Endodermal cell (in vitro differentiated cells): ENCODE results near the gene ATP5ME. TPM values are rescaled to one million over a fixed set of nuclear protein-coding genes. Genes with fewer than 3 reads are reported as not detected.

Source experiments
- DNase-seq: peaks from one replicate; pipeline ENCODE4 v3.0.0-alpha.2; 2017
- H3K27ac ChIP-seq: 2 replicates; pipeline ENCODE4 v1.5.1; 2013; ENCODE audit warnings: mild to moderate bottlenecking, low read depth, low read length, moderate library complexity
- H3K27me3 ChIP-seq: 2 replicates; pipeline ENCODE4 v1.6.1; 2013; ENCODE audit warnings: mild to moderate bottlenecking, low read length, moderate library complexity; ENCODE audit not compliant: insufficient read depth, control insufficient read depth, poor library complexity, severe bottlenecking
- H3K36me3 ChIP-seq: 2 replicates; pipeline ENCODE4 v1.7.0; 2013; ENCODE audit warnings: mild to moderate bottlenecking, low read length, moderate library complexity; ENCODE audit not compliant: control insufficient read depth, insufficient read depth
- H3K4me1 ChIP-seq: one replicate; pipeline ENCODE4 v1.7.0; 2013; ENCODE audit warnings: low read length; ENCODE audit not compliant: control insufficient read depth, insufficient read depth
- H3K4me3 ChIP-seq: 2 replicates; pipeline ENCODE4 v1.5.1; 2013; ENCODE audit warnings: mild to moderate bottlenecking, low read length, moderate library complexity
- H3K9ac ChIP-seq: 2 replicates; pipeline ENCODE4 v1.6.1; 2013; ENCODE audit warnings: mild to moderate bottlenecking, low read length, moderate library complexity; ENCODE audit not compliant: poor library complexity, severe bottlenecking; ENCODE audit errors: extremely low read depth
- H3K9me3 ChIP-seq: 2 replicates; pipeline ENCODE4 v1.6.1; 2013; ENCODE audit warnings: mild to moderate bottlenecking, low read length, moderate library complexity; ENCODE audit not compliant: control insufficient read depth
- H3K27ac Mint-ChIP-seq: 2 replicates; pipeline ENCODE4 v1.8.0; 2020; ENCODE audit warnings: mixed read lengths
- H3K27me3 Mint-ChIP-seq: 2 replicates; pipeline ENCODE4 v1.8.0; 2021; ENCODE audit warnings: mild to moderate bottlenecking, mixed read lengths; ENCODE audit not compliant: insufficient read depth
- H3K36me3 Mint-ChIP-seq: 2 replicates; pipeline ENCODE4 v1.8.0; 2020; ENCODE audit warnings: low read depth, mixed read lengths
- H3K4me1 Mint-ChIP-seq: 2 replicates; pipeline ENCODE4 v1.8.0; 2020; ENCODE audit warnings: mixed read lengths
- H3K4me3 Mint-ChIP-seq: 2 replicates; pipeline ENCODE4 v1.8.0; 2020; ENCODE audit warnings: mild to moderate bottlenecking, moderate library complexity, mixed read lengths
- H3K9me3 Mint-ChIP-seq: 2 replicates; pipeline ENCODE4 v1.8.0; 2020; ENCODE audit warnings: mild to moderate bottlenecking, mixed read lengths
- WGBS, 2 experiments: methylation state at CpG; one replicate each; pipeline versions ENCODE4 v1.1.5 to v1.1.7; 2013; ENCODE audit warnings: missing lambda C conversion rate in 2 of 2, mixed read lengths in 1 of 2; ENCODE audit not compliant: insufficient coverage in 1 of 2, insufficient read length in 1 of 2; 5-methylcytosine and 5-hydroxymethylcytosine counted together
- total RNA-seq, 2 donors: library from RNA; stranded (reverse); fragmentation: NEBNext Ultra II Directional in 1 of 2; extraction: Animal tissue kit (Norgen Biotek cat#: 25700) in 1 of 2; gene quantifications; 2 replicates in 1 of 2; 3 replicates in 1 of 2; pipeline ENCODE4 v1.2.1, GENCODE V29; 2021
- TF ChIP-seq, protein P1 (sequence below): fragments of 200-600 bp; sonication (generic); conservative IDR thresholded peaks from 2 replicates; pipeline ENCODE4 v1.5.0; 2021; ENCODE audit warnings: antibody characterized with exemption, mild to moderate bottlenecking

Gene ATP5ME
- total RNA-seq, 2 donors from 2014 or later = 407 to 456 TPM

DNA sequence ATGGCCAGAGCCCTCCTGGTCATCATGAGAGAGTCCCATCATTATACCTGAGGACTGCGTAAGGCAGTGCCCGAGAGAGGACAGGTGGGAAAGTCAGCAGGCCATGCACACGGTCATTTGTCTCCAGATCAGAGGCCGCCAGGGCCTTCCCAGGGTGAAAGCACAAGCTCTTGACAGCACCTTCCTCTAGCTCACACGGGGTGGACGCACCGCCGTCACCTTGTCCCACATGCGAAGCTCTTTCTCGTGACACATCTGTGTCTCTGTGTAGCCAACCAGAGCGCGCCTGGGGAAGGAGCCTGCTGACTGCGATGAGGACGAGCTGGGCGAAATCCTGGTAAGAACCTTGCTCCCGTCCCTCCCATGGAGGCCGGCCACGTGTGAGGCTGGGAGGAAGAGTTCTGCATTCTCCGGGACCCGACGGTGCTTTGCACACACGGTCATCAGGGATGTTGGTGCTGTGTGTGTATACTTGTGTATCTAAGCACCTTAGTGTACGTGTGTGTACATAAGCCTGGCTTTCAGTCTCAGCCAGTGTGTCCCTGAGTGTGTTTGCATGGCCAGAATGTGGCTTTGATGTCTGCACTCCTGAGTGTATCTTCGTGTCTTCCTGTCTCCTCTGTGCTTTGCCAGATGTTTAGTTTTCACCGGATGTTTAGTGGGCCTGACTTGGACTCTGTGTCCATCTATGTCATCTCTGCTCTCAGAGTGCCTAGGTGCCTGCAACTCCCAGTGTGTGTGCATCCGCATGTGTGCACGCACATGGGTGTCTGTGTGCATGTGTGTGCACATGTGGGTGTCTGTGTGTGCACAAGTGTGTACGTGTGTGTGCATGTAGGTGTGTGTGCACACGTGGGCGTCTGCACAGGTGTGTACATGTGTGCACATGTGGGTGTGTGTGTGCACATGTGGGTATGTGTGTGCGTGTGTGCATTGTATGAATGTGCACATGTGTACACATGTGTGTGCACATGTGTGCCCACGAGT lies 15.1 kb downstream of the ATP5ME start:
- WGBS, 2 experiments = 94% methylated on average over 31 to 32 of the region's 32 CpGs
- H3K27me3 Mint-ChIP-seq = no peaks in the 10 kb centered on the region
- peaks cover 7% of the 10 kb centered on the region for H3K36me3 Mint-ChIP-seq
- no peak overlapping the region for H3K9ac ChIP-seq
- no peak overlapping the region for H3K27ac ChIP-seq
- TF ChIP-seq, protein P1, sequence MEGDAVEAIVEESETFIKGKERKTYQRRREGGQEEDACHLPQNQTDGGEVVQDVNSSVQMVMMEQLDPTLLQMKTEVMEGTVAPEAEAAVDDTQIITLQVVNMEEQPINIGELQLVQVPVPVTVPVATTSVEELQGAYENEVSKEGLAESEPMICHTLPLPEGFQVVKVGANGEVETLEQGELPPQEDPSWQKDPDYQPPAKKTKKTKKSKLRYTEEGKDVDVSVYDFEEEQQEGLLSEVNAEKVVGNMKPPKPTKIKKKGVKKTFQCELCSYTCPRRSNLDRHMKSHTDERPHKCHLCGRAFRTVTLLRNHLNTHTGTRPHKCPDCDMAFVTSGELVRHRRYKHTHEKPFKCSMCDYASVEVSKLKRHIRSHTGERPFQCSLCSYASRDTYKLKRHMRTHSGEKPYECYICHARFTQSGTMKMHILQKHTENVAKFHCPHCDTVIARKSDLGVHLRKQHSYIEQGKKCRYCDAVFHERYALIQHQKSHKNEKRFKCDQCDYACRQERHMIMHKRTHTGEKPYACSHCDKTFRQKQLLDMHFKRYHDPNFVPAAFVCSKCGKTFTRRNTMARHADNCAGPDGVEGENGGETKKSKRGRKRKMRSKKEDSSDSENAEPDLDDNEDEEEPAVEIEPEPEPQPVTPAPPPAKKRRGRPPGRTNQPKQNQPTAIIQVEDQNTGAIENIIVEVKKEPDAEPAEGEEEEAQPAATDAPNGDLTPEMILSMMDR = no peak
- H3K4me3 ChIP-seq = no peak overlapping the region
- H3K9me3 Mint-ChIP-seq = no peaks in the 10 kb centered on the region
- H3K27ac Mint-ChIP-seq = no peak overlapping the region
- H3K4me1 ChIP-seq = no peaks in the 10 kb centered on the region
- no peaks in the 10 kb centered on the region for H3K36me3 ChIP-seq
- DNase-seq = peak; percentile 41
- H3K9me3 ChIP-seq = no peaks in the 10 kb centered on the region
- H3K4me3 Mint-ChIP-seq = no peak overlapping the region
- H3K4me1 Mint-ChIP-seq = no peaks in the 10 kb centered on the region
- H3K27me3 ChIP-seq = no peaks in the 10 kb centered on the region

- Mint-ChIP-seq H3K27me3 (no peaks in the 10 kb centered on the region), H3K4me1 (no peaks in the 10 kb centered on the region), H3K4me3 (no peak overlapping the region), H3K9me3 (no peaks in the 10 kb centered on the region), H3K36me3 (peaks cover 7% of the 10 kb centered on the region), H3K27ac (no peak overlapping the region)
- H3K4me1 ChIP-seq = no peaks in the 10 kb centered on the region
- H3K36me3 ChIP-seq = no peaks in the 10 kb centered on the region
- no peak overlapping the region for H3K4me3 ChIP-seq
- TF ChIP-seq, protein P1 = no peak
- WGBS, 2 experiments = 90 to 98% methylated on average over 8 to 27 of the region's 27 CpGs
- H3K9me3 ChIP-seq = no peaks in the 10 kb centered on the region
- H3K9ac ChIP-seq = no peak overlapping the region
- no peaks in the 10 kb centered on the region for H3K27me3 ChIP-seq
- DNase-seq = peak; percentile 48
- H3K27ac ChIP-seq = no peak overlapping the region
Measured at GRCh38 chr4:657834-658667, 16.0 kb downstream of the ATP5ME start.

DNA sequence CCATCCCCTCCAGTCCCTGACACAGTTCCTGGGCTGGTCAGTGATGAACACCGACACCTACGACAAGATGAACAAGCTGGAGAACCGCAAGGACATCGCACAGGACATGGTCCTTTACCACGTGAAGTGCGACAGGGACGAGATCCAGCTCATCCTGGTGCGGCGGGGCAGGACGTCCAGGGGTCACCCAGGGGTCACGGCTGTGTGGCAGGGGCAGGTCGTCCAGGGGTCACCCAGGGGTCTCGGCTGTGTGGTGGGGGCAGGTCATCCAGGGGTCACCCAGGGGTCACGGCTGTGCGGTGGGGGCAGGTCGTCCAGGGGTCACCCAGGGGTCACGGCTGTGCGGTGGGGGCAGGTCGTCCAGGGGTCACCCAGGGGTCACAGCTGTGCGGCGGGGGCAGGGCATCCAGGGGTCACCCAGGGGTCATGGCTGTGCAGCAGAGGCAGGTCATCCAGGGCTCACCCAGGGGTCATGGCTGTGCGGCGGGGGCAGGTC lies 16.7 kb downstream of the ATP5ME start:
- TF ChIP-seq, protein P1 = no peak
- no peak for DNase-seq
- Mint-ChIP-seq H3K4me1 (no peaks in the 10 kb centered on the region), H3K9me3 (no peaks in the 10 kb centered on the region), H3K27me3 (no peaks in the 10 kb centered on the region), H3K27ac (no peak overlapping the region), H3K4me3 (no peak overlapping the region), H3K36me3 (peaks cover 7% of the 10 kb centered on the region)
- no peak overlapping the region for H3K27ac ChIP-seq
- no peaks in the 10 kb centered on the region for H3K36me3 ChIP-seq
- no peaks in the 10 kb centered on the region for H3K27me3 ChIP-seq
- H3K9ac ChIP-seq = no peak overlapping the region
- H3K4me3 ChIP-seq = no peak overlapping the region
- 93 to 99% methylated on average over 15 to 23 of the region's 23 CpGs for WGBS, 2 experiments
- no peaks in the 10 kb centered on the region for H3K4me1 ChIP-seq
- no peaks in the 10 kb centered on the region for H3K9me3 ChIP-seq
